Stimulated activated CD4-positive, alpha-beta T cell treated with anti-CD3 and anti-CD28 coated beads, TNF-alpha, amount 100 ng/mL, for 48 hours (primary cell): Measurements from ENCODE around the gene ATOH8.
A peak's percentile ranks its signal among the peaks of the same experiment; 100 is the strongest.

ENCODE experiments used
- DNase-seq, 3 donors: peaks; one replicate each; pipeline ENCODE4 v3.0.0-alpha.2; 2020; ENCODE audit warnings: low read depth in 3 of 3

Gene ATOH8

GRCh38 chr2:85718885-85719492 is 34.8 kb upstream of the ATOH8 start:
- no peak for DNase-seq

DNA sequence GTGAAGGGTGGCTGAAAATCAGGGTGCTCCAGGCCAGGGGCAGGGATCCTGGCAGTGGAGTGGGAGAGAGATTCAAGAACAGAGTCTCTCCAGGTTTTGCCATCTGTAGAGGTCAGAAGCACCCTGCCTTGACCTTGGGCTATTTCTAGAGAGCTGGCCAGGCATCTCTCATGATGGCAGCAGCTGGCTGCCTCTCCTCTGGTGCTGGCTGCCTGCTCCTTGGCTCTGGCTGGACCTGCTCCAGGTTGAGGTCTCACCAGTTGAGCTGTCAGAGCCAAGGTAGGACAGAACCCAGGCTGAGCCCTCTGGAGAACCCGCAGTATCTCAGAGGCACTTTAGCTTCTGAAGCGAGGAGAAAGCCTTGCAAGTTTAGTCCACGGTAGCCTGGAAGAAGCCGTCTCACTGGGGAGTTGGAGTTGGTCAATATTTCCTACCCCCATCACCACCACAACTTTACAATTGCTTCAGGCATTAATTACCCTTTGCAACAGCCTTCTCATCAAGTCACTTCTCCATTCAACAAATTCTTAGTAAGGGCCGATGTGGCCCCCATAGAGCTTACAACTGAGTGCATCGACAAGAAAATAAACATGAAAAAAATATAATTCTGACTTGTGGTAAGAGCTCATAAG is 34.1 kb upstream of the ATOH8 start:
- DNase-seq, result no peak

GRCh38 chr2:85720533-85720932 is 33.3 kb upstream of the ATOH8 start:
- no peak for DNase-seq

GRCh38 chr2:85721641-85722040 is 32.1 kb upstream of the ATOH8 start:
- DNase-seq, result no peak

GRCh38 chr2:85722519-85722918 is 31.3 kb upstream of the ATOH8 start:
- no peak for DNase-seq

DNA sequence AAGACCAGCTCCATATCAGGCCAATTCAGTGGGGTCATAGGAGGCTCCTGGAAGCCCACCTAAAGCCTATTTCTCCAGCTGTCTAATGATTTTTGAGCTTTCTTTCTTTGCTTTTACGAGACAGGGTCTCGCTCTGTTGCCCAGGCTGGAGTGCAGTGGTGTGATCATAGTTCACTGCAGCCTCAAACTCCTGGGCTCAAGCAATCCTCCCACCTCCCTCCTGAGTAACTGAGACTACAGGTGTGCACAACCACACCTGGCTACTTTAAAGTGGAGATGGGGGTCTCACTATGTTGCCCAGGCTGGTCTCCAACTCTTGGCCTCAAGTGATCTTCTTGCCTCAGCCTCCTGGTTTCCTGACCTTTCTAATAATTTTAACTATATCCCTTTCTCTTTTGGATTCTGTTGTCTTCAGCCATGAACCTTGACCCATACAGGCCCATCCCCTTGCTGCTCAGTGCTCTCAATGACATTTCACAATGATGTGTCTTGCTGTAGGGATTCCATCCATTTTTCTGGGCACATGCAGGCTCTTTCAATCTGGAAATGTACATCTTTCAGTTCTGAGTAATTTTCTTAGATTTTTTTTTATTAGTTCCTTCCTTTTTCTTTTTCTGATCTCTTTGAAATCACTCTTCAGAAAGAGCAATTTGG is 30.0 kb upstream of the ATOH8 start:
- no peak for DNase-seq

DNA sequence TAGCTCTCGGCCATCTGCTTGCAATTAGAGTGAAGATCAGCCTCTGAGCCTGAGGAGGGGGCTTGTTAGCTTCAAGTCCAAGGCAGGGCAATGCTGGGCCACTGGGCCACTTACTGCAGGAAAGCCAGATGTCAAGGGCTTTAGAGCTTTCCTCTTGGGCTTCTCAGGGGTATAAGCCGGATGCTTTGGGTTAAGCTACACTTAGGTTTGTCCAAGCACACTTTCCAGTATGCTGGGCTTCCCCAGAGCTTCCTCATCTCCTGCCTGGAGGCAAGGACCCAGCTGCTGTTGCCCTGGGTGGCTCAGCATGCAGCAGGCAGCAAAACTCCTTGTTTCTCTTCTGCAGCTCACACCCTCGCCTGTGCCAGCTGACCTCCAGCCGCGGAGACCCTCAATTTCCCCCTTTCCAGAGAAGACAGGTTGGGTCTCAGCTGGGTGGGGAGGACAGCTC is 29.0 kb upstream of the ATOH8 start:
- DNase-seq, result no peak

DNA sequence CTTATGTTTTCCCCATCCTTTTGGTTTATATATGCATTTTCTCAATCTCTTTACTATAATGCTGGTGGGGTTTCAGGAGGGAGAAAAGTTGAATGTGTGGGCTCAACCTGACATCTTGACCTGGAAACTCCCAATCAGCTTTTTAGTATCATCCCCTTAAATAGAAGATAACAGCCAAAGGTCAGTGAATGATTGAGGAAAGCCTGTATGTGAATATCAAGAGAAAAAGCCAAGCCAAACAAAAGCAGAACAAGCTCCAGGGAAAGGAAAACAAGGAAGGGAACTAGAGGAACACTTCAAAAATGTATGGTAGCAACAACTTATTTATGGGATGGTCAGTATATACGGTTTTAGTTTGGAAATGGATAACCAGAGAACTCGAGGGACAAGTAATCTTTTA is 28.3 kb upstream of the ATOH8 start:
- no peak for DNase-seq

GRCh38 chr2:85727798-85728197 is 26.0 kb upstream of the ATOH8 start:
- no peak for DNase-seq

GRCh38 chr2:85728342-85728741 is 25.4 kb upstream of the ATOH8 start:
- DNase-seq, result no peak

DNA sequence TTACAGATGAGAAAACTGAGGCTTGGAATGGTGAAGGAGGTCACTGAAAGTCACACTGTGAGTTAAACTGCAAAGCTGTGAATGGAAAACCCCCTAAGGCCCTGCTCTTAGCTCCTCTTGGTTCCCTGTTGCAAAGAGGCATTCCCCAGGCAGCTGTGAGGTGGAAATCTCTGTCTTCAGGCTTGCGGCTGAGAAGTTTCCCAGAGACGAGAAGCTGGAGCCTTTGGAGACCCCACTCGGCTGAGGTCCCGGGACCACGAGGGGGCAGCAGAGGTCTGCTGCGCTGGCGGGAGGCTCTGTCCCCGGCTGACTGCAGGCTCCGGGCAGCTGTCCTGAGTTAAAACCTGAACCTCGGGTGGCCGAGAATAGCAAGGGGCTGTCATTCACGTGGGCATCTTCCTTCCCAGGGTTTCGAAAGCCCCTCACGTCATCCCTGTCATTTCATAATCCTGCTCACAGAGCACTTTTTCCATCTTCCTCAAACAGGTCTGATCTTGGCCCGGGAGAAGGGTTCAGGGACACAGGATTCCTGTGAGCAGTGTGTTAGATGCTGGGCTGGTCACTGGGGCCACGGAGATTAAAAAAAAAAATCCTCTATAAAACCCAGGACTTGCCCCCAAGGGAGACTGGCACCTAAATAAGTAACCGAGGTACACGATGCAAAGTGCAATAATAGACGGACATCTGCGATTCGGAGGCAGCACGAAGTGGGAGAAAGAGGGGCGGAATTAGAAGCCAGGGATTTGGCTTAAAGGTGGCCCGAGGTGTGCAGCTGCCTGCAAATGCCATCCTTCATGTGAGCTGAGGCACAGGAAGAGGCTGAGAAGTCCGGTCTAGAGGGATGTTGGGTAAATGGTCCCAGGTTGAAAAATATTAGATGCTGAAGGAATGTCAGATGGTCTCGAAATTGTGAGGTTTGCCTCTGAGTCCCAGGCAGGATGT is 24.6 kb upstream of the ATOH8 start:
- DNase-seq, result peak; percentile 39 to 81 (median 66)

DNA sequence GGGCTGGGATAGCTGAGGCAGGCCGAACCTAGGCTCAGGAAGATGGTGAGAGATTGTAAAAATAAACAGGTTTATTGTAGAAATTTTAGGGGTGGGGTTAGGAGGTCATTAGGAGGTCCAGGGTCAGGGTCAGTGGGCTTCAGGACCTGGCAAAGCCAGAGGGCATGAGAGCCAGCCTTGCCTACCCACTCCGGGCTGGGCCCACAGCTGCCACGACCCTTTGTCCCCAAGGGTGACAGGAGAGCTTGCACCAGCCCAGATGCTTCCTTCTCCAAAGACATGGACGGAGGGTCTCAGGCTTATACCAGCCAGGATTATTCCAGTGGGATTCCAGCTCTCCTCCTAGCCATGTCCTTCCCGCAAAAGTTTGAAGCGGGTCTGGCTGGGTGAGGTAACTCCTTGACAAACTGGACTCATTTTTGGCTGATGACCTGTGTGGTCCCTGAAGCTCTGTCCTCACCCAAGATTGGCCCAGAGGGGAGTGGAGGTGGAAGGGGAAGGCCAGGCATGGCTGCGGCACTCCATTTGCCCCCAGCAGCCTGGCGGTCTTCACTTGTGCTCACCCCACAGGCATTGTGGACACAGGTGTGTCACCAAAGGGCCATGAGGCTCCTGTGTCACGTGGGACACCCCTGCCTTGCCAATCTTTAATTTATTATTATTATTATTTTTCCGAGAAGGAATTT is 23.8 kb upstream of the ATOH8 start:
- no peak for DNase-seq

DNA sequence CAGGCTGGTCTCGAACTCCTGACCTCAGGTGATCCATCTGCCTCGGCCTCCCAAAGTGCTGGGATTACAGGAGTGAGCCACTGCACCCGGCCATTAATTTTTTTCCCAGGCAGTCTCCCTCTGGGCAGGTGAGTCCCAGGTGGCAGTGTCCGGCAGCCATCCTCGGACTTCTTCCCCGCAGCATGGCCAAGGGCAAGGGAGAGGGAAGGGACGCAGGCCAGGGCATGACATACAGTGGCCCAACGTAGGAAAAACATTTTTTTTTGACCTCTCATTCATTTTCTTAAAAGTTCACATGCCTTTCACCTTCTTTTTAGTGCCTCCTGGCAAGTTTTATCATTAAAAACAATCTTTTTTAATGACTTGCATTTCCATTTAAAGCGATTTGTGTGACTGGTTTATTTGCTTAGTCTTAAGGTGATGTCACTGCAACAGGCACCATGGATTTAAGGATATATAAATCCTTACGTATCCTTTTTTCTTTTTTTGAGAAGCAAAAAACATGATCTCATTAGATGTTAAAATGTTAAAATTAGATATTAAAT is 23.0 kb upstream of the ATOH8 start:
- no peak for DNase-seq

- DNase-seq, result no peak
Measured at GRCh38 chr2:85731606-85732005, 22.2 kb upstream of the ATOH8 start.

DNA sequence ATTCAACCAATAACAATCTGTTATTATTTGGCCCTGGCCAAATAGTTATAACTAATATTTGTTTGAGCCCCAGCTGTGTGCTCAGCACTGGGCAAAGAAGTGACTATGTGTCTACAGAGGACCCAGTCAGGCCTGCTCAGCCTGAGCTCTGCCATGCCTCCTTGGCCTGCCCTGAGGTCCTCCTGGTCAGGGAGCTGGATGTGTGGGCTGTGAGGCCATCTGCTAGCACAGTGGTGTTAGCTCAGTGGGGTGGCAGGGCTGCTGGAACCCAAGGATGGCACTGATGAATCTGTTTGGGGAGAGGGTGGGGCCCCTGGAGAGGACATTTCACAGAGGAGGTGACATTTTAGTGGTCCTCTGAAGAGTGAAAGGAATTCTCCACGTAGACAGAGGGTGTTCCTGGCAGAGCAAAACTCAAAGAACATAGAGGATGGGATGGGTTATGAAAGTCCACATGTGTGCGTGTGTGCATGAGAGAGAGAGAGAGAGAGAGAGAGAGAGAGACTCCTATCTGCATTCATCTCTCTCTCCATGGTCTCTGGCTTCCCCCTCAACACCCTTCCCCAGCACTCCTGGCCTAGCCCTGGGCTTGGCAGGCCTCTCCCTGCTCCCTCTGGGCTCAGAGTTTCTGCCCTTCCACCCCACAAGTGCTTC is 21.2 kb upstream of the ATOH8 start:
- no peak for DNase-seq

DNA sequence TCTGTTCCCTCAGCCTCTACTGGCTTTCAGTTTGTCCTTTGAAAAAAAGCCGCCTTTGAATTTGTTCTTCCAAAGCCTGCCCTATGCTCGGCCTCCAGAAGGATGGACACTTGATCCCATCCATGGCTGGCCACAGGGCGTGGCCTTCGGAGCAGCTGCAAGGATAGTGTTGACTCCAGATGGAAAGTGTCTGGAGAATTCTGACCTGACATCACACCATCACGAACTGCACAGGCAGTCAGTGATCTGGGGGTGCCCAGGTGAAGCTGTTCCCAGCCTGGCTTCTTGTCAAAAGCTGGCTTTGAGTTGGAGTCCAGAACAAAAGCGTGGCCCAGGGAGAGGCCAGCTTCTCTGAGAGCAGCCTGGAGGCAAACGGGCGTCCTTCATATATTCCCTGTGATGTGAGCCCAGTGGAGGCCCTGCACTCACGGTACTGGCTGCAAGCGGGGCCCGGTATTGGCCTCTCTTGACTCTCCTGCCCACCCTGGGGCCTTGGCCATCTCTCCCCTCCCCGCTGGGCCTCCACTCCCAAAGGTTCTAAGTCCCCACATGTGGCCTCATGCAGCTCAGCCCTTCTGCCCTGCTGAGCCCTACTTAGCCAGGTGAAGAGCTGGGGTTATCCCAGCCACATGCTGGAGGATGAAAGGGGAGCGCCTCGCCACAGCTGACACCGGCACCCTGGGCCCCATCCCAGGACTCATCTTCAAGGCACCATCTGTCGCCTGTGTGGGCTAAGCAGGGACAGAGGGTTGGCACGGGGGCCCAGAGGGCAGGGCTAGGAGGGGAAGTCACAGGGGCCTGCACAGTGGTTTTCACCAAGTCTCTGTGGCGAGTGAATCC is 20.4 kb upstream of the ATOH8 start:
- no peak for DNase-seq

GRCh38 chr2:85734015-85734414 is 19.8 kb upstream of the ATOH8 start:
- no peak for DNase-seq

DNA sequence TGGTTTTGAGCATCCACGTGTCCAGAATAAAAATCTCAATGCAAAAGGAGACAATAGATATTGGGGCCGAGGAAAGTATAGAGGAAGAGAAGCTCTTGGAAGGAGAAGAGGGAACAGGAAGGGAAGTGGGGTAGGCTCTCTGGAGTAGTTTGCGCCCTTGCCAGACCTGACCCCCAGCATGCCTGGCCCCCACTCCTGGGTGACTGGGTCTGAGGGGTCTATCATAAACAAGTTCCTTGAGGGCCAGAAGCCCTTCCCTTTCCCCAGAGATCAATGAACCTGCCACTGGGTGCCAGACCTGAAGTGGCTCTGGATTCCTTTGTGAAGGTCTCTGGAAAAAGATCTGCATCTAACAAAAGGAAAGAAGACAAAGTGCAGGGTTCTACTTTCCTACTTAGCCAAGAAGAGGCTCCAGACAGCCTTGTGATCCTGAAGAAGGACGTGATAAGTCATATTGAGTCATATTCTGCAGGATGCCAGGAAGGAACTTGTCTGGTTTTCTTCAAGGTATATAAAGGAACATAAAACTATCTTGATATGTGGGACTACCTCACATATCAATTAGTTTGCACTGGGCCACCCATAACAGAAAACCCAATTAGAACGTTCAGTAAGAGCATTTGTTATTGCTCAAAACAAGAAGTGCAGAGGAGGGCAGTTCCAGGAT is 18.7 kb upstream of the ATOH8 start:
- DNase-seq, result no peak

DNA sequence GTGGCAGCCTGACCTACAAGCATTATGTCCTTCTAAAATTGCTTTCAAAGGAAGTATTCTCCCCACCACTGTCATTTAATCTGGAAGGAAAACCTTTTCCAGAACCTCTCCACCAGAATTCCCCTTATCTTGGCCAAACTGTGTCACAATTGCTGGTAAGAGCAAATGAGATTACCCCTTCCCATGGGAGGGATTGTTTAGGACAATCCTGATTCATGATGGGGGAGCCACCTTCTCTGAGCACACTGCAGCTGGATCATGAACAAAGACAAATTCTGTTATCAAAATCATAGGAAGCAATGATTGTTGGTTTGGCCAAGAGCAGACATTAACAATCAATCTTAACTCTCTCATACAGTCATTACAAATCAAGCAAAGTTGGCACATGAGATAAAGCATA is 18.1 kb upstream of the ATOH8 start:
- no peak for DNase-seq
